IPS-18c (cell line): Measurements from ENCODE around the gene LRRC8D.
"Not testable (repeated sequence)": the region's sequence is repeated elsewhere in the genome, so short reads cannot be mapped to it uniquely, and the experiment has no call there.

ENCODE experiments used
- H3K4me3 ChIP-seq: 2 replicates; pipeline ENCODE4 v1.7.0; 2013; ENCODE audit warnings: low read depth, mild to moderate bottlenecking, low read length, moderate library complexity; ENCODE audit not compliant: insufficient read depth
- H3K9me3 ChIP-seq: one replicate; pipeline ENCODE4 v1.6.1; 2013; ENCODE audit warnings: mild to moderate bottlenecking, low read length, moderate library complexity; ENCODE audit not compliant: control insufficient read depth, insufficient read depth

Gene LRRC8D

GRCh38 chr1:89820422-89821321, at the start of gene LRRC8D:
LRRC8D (plus strand) TSS chr1:89821032; CDS start chr1:89933069, 112,037 bp downstream.
- Histone ChIP-seq H3K9me3 (peaks cover 2% of the 10 kb centered on the region), H3K4me3 (peak within 1 kb of the TSS; percentile 89)

- H3K9me3 ChIP-seq: peaks cover 2% of the 10 kb centered on the region
- H3K4me3 ChIP-seq: no peak overlapping the region
Measured at GRCh38 chr1:89771991-89772560, 48.8 kb upstream of the LRRC8D start.

GRCh38 chr1:89776104-89776503, 44.7 kb upstream of the LRRC8D start:
- not testable (repeated sequence) for H3K4me3 ChIP-seq, H3K9me3 ChIP-seq

GRCh38 chr1:89777271-89777670, 43.6 kb upstream of the LRRC8D start:
- H3K9me3 ChIP-seq, H3K4me3 ChIP-seq: not testable (repeated sequence)

- H3K4me3 ChIP-seq: no peak overlapping the region
- H3K9me3 ChIP-seq: no peaks in the 10 kb centered on the region
Measured at GRCh38 chr1:89779151-89779940, 41.5 kb upstream of the LRRC8D start.

GRCh38 chr1:89780721-89781120, 40.1 kb upstream of the LRRC8D start:
- H3K9me3 ChIP-seq: no peaks in the 10 kb centered on the region
- H3K4me3 ChIP-seq: no peak overlapping the region

GRCh38 chr1:89781494-89782126, 39.2 kb upstream of the LRRC8D start:
- Histone ChIP-seq H3K9me3 (no peaks in the 10 kb centered on the region), H3K4me3 (no peak overlapping the region)

- H3K9me3 ChIP-seq: no peaks in the 10 kb centered on the region
- H3K4me3 ChIP-seq: no peak overlapping the region
Measured at GRCh38 chr1:89786628-89787214, 34.1 kb upstream of the LRRC8D start.

GRCh38 chr1:89790592-89790991, 30.2 kb upstream of the LRRC8D start:
- Histone ChIP-seq H3K4me3 (no peak overlapping the region), H3K9me3 (no peaks in the 10 kb centered on the region)

- Histone ChIP-seq H3K9me3 (no peaks in the 10 kb centered on the region), H3K4me3 (no peak overlapping the region)
Measured at GRCh38 chr1:89791064-89791726, 29.6 kb upstream of the LRRC8D start.

GRCh38 chr1:89794406-89794805, 26.4 kb upstream of the LRRC8D start:
- no peaks in the 10 kb centered on the region for H3K9me3 ChIP-seq
- no peak overlapping the region for H3K4me3 ChIP-seq

- H3K4me3 ChIP-seq, H3K9me3 ChIP-seq: not testable (repeated sequence)
Measured at GRCh38 chr1:89795571-89795970, 25.3 kb upstream of the LRRC8D start.

GRCh38 chr1:89797876-89798275, 23.0 kb upstream of the LRRC8D start:
- H3K9me3 ChIP-seq, H3K4me3 ChIP-seq: not testable (repeated sequence)

GRCh38 chr1:89799495-89799894, 21.3 kb upstream of the LRRC8D start:
- Histone ChIP-seq H3K9me3 (no peaks in the 10 kb centered on the region), H3K4me3 (no peak overlapping the region)

- no peaks in the 10 kb centered on the region for H3K9me3 ChIP-seq
- no peak overlapping the region for H3K4me3 ChIP-seq
Measured at GRCh38 chr1:89800022-89800655, 20.7 kb upstream of the LRRC8D start.

- no peaks in the 10 kb centered on the region for H3K9me3 ChIP-seq
- H3K4me3 ChIP-seq: no peak overlapping the region
Measured at GRCh38 chr1:89800718-89801117, 20.1 kb upstream of the LRRC8D start.
